Sigmoid colon (tissue), 7 donors: ENCODE data around the gene CCDC102B. TPM values are rescaled to one million over a fixed set of nuclear protein-coding genes. Genes with fewer than 3 reads are reported as not detected.

ENCODE experiments used
- DNase-seq: peaks from one replicate; pipeline ENCODE4 v3.0.0-alpha.2; 2019
- H3K27ac ChIP-seq, 4 donors: fragments of 200-600 bp; sonication (generic); one replicate each; pipeline ENCODE4 v1.5.1; 2016 to 2019; ENCODE audit warnings: mild to moderate bottlenecking in 1 of 4
- H3K27me3 ChIP-seq, 3 donors: fragments of 200-600 bp; sonication (generic); one replicate each; pipeline ENCODE4 v1.5.1; 2019; ENCODE audit warnings: mild to moderate bottlenecking in 1 of 3
- H3K36me3 ChIP-seq, 4 donors: fragments of 200-600 bp; sonication (generic); one replicate each; pipeline ENCODE4 v1.5.1; 2016 to 2019
- H3K4me1 ChIP-seq, 4 donors: fragments of 200-600 bp; sonication (generic); one replicate each; pipeline ENCODE4 v1.5.1; 2017 to 2019
- H3K4me3 ChIP-seq, 4 donors: fragments of 200-600 bp; sonication (generic); one replicate each; pipeline ENCODE4 v1.5.1; 2017 to 2019; ENCODE audit warnings: mild to moderate bottlenecking in 2 of 4, moderate library complexity in 1 of 4
- H3K9me3 ChIP-seq, 4 donors: fragments of 200-600 bp in 3 of 4; sonication (generic) in 3 of 4; one replicate each; pipeline versions ENCODE4 v1.5.1 to v1.6.1; 2013 to 2019
- CTCF ChIP-seq, 4 experiments: fragments of 450-650 bp in 3 of 4; fragments of 200-600 bp in 1 of 4; IDR thresholded peaks; one replicate each; pipeline ENCODE4 v1.5.1; 2016 to 2019; ENCODE audit warnings: antibody characterized with exemption in 4 of 4, mild to moderate bottlenecking in 3 of 4, moderate library complexity in 2 of 4
- EP300 ChIP-seq, 4 donors: sonication (generic); formaldehyde crosslinking; IDR thresholded peaks; one replicate each; pipeline ENCODE4 v1.6.1; 2017; ENCODE audit warnings: antibody characterized with exemption in 4 of 4
- POLR2A ChIP-seq, 2 donors: fragments of 450-650 bp; IDR thresholded peaks; one replicate each; pipeline ENCODE4 v1.6.1; 2016; ENCODE audit warnings: antibody characterized with exemption in 2 of 2, mild to moderate bottlenecking in 2 of 2, moderate library complexity in 2 of 2
- POLR2AphosphoS5 ChIP-seq, 4 donors: sonication (generic); formaldehyde crosslinking; IDR thresholded peaks; one replicate each; pipeline ENCODE4 v1.6.1; 2017; ENCODE audit warnings: antibody characterized with exemption in 4 of 4
- WGBS, 2 donors: extraction: QIAGEN DNeasy Blood & Tissue Kit; methylation state at CpG; one replicate each; pipeline ENCODE4 v1.1.7; 2013; 5-methylcytosine and 5-hydroxymethylcytosine counted together
- intact Hi-C: fragments of 100-400 bp; cut with DNase I; formaldehyde crosslinking; loops from one replicate; pipeline ENCODE4 v1.15.1; 2023
- polyA plus RNA-seq, 3 donors: library from polyadenylated mRNA; stranded (reverse); fragments of 200-250 nt; gene quantifications; one replicate each; pipeline ENCODE4 v1.2.3, GENCODE V29; 2013
- total RNA-seq, 4 donors: library from RNA; depleted of rRNA; stranded (reverse); fragments of >200 nt; gene quantifications; one replicate each; pipeline ENCODE4 v1.1.0, GENCODE V29; 2016
- donor health status: healthy with polysubstance abuse.
- donor health status: Bipolar disorder and iron deficiency.
- donor health status: healthy.

The CCDC102B gene
- total and polyA plus RNA-seq, 7 donors: 1.8 to 16.3 (median 6.7) TPM

GRCh38 chr18:68944826-68945225 is 146.9 kb downstream of the CCDC102B start:
- no peak overlapping the region for H3K27ac ChIP-seq
- H3K36me3 ChIP-seq: no peaks in the 10 kb centered on the region
- WGBS, 2 donors: 71% methylated on average over 1 of the region's 1 CpG
- H3K4me1 ChIP-seq: peaks cover 0 to 10% (median 4%) of the 10 kb centered on the region in 4 donors
- DNase-seq: no peak
- no peaks in the 10 kb centered on the region for H3K27me3 ChIP-seq
- intact Hi-C loops: no loop called here
- TF ChIP-seq POLR2AphosphoS5 (IDR thresholded peaks at IDR 0.05) (no peak), CTCF (IDR thresholded peaks at IDR 0.05) (no peak), EP300 (IDR thresholded peaks at IDR 0.05) (no peak), POLR2A (IDR thresholded peaks at IDR 0.05) (no peak)
- H3K4me3 ChIP-seq: no peak overlapping the region
- H3K9me3 ChIP-seq: no peaks in the 10 kb centered on the region

- no peaks in the 10 kb centered on the region for H3K9me3 ChIP-seq
- no peak overlapping the region for H3K4me3 ChIP-seq
- 81 to 93% methylated on average over 4 of the region's 4 CpGs for WGBS, 2 donors
- no peak for DNase-seq
- H3K4me1 ChIP-seq: peaks cover 0 to 10% (median 4%) of the 10 kb centered on the region in 4 donors
- no peaks in the 10 kb centered on the region for H3K36me3 ChIP-seq
- H3K27me3 ChIP-seq: no peaks in the 10 kb centered on the region
- no peak overlapping the region for H3K27ac ChIP-seq
- intact Hi-C loops: no loop called here
- TF ChIP-seq POLR2AphosphoS5 (IDR thresholded peaks at IDR 0.05): no peak
- TF ChIP-seq POLR2A (IDR thresholded peaks at IDR 0.05): no peak
- no peak for TF ChIP-seq CTCF (IDR thresholded peaks at IDR 0.05)
- TF ChIP-seq EP300 (IDR thresholded peaks at IDR 0.05): no peak
These were observed 150.7 kb downstream of the CCDC102B start for GRCh38 chr18:68948622-68949021.

- Histone ChIP-seq H3K4me1 (no peaks in the 10 kb centered on the region), H3K27me3 (no peaks in the 10 kb centered on the region), H3K9me3 (no peaks in the 10 kb centered on the region), H3K4me3 (no peak overlapping the region), H3K36me3 (no peaks in the 10 kb centered on the region), H3K27ac (no peak overlapping the region)
- TF ChIP-seq CTCF (IDR thresholded peaks at IDR 0.05) (no peak), EP300 (IDR thresholded peaks at IDR 0.05) (no peak)
- 56 to 66% methylated on average over 2 of the region's 2 CpGs for WGBS, 2 donors
- DNase-seq: no peak
- intact Hi-C loops: no loop called here
These were observed 156.9 kb downstream of the CCDC102B start for GRCh38 chr18:68954738-68955137.

GRCh38 chr18:68956650-68957049 is 158.8 kb downstream of the CCDC102B start:
- Histone ChIP-seq H3K4me3 (no peak overlapping the region), H3K27ac (no peak overlapping the region), H3K4me1 (no peaks in the 10 kb centered on the region), H3K9me3 (no peaks in the 10 kb centered on the region), H3K36me3 (no peaks in the 10 kb centered on the region), H3K27me3 (no peaks in the 10 kb centered on the region)
- 40 to 55% methylated on average over 2 of the region's 2 CpGs for WGBS, 2 donors
- intact Hi-C loops: no loop called here
- TF ChIP-seq POLR2A (IDR thresholded peaks at IDR 0.05): no peak
- no peak for TF ChIP-seq POLR2AphosphoS5 (IDR thresholded peaks at IDR 0.05)
- TF ChIP-seq EP300 (IDR thresholded peaks at IDR 0.05): no peak
- TF ChIP-seq CTCF (IDR thresholded peaks at IDR 0.05): no peak
- DNase-seq: no peak

DNA sequence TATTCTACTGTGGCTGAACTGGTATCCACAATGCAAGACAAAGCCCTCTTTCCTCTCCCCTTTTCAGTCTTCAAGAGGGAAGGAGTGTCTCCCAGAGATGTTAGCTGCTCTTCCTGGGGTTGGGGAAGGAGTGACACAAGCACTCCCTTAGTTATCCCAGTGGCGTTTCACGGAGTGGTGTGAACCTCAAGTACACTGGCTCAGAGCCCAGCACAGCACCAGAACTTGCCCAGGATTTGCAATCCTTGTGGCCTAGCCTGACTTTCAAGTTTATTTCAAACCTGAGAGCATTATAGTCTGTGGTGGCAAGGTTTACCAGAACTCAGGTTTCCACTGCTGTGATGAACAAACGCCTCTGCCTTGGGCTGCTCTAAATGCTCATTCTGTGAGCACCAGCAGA is 162.5 kb downstream of the CCDC102B start:
- WGBS, 2 donors: 85 to 86% methylated on average over 3 of the region's 3 CpGs

More for the DNA sequence above, 162.5 kb downstream of the CCDC102B start:
- intact Hi-C loops: no loop called here
- TF ChIP-seq EP300 (IDR thresholded peaks at IDR 0.05) (no peak), POLR2AphosphoS5 (IDR thresholded peaks at IDR 0.05) (no peak)
- Histone ChIP-seq H3K9me3 (no peaks in the 10 kb centered on the region), H3K27ac (no peak overlapping the region), H3K36me3 (no peaks in the 10 kb centered on the region), H3K27me3 (no peaks in the 10 kb centered on the region), H3K4me3 (no peak overlapping the region), H3K4me1 (no peaks in the 10 kb centered on the region)
- no peak for DNase-seq
